ENCODE data around the gene CHKA. TPM values are rescaled to one million over a fixed set of nuclear protein-coding genes. Genes with fewer than 3 reads are reported as not detected.

Gene CHKA
- total RNA-seq, 4 donors from 2014 or later, result 7.8 to 21.4 (median 15.3) TPM

- TF ChIP-seq EP300 (IDR thresholded peaks at IDR 0.05), result no peak
- TF ChIP-seq CTCF (IDR thresholded peaks at IDR 0.05), result no peak
- no peak for TF ChIP-seq POLR2AphosphoS5 (IDR thresholded peaks at IDR 0.05)
- no peak for TF ChIP-seq POLR2A (IDR thresholded peaks at IDR 0.05)
- Histone ChIP-seq H3K36me3 (no peaks in the 10 kb centered on the region), H3K27ac (no peak overlapping the region), H3K27me3 (no peaks in the 10 kb centered on the region), H3K9me3 (no peaks in the 10 kb centered on the region), H3K4me1 (peaks cover 29% of the 10 kb centered on the region), H3K4me3 (no peak overlapping the region)
- 92% methylated on average over 1 of the region's 1 CpG for WGBS
- no peak for DNase-seq (ENCODE audit: low spot score in 2 of 2)
Measured at GRCh38 chr11:68115285-68115684, 5.9 kb downstream of the CHKA start.

GRCh38 chr11:68113986-68114385 lies 7.2 kb downstream of the CHKA start:
- Histone ChIP-seq H3K9me3 (no peaks in the 10 kb centered on the region), H3K36me3 (no peaks in the 10 kb centered on the region), H3K4me3 (no peak overlapping the region), H3K4me1 (peaks cover 21% of the 10 kb centered on the region), H3K27me3 (no peaks in the 10 kb centered on the region), H3K27ac (no peak overlapping the region)
- 67% methylated on average over 3 of the region's 3 CpGs for WGBS
- no peak for TF ChIP-seq POLR2AphosphoS5 (IDR thresholded peaks at IDR 0.05)
- TF ChIP-seq EP300 (IDR thresholded peaks at IDR 0.05), result no peak
- TF ChIP-seq CTCF (IDR thresholded peaks at IDR 0.05), result no peak
- no peak for TF ChIP-seq POLR2A (IDR thresholded peaks at IDR 0.05)
- no peak for DNase-seq (ENCODE audit: low spot score in 2 of 2)

GRCh38 chr11:68107689-68108088 lies 13.5 kb downstream of the CHKA start:
- Histone ChIP-seq H3K9me3 (no peaks in the 10 kb centered on the region), H3K4me3 (no peak overlapping the region), H3K36me3 (no peaks in the 10 kb centered on the region), H3K4me1 (peaks cover 3% of the 10 kb centered on the region), H3K27me3 (no peaks in the 10 kb centered on the region), H3K27ac (no peak overlapping the region)
- WGBS, result 89% methylated on average over 10 of the region's 10 CpGs
- TF ChIP-seq EP300 (IDR thresholded peaks at IDR 0.05) (no peak), CTCF (IDR thresholded peaks at IDR 0.05) (no peak), POLR2AphosphoS5 (IDR thresholded peaks at IDR 0.05) (no peak), POLR2A (IDR thresholded peaks at IDR 0.05) (no peak)
- DNase-seq (ENCODE audit: low spot score in 2 of 2), result no peak

GRCh38 chr11:68106165-68106940 lies 14.8 kb downstream of the CHKA start:
- H3K4me3 ChIP-seq, result no peak overlapping the region
- TF ChIP-seq CTCF (IDR thresholded peaks at IDR 0.05) (no peak), POLR2AphosphoS5 (IDR thresholded peaks at IDR 0.05) (no peak), EP300 (IDR thresholded peaks at IDR 0.05) (no peak), POLR2A (IDR thresholded peaks at IDR 0.05) (no peak)
- DNase-seq (ENCODE audit: low spot score in 2 of 2), result no peak
- peaks cover 3% of the 10 kb centered on the region for H3K4me1 ChIP-seq
- 69% methylated on average over 8 of the region's 8 CpGs for WGBS
- no peaks in the 10 kb centered on the region for H3K9me3 ChIP-seq
- no peak overlapping the region for H3K27ac ChIP-seq
- no peaks in the 10 kb centered on the region for H3K36me3 ChIP-seq
- no peaks in the 10 kb centered on the region for H3K27me3 ChIP-seq

GRCh38 chr11:68099474-68100405 lies 21.4 kb downstream of the CHKA start:
- no peak overlapping the region for H3K27ac ChIP-seq
- H3K4me1 ChIP-seq, result no peaks in the 10 kb centered on the region
- WGBS, result 63% methylated on average over 12 of the region's 12 CpGs

More at GRCh38 chr11:68099474-68100405, 21.4 kb downstream of the CHKA start:
- H3K9me3 ChIP-seq, result no peaks in the 10 kb centered on the region
- no peaks in the 10 kb centered on the region for H3K36me3 ChIP-seq
- no peak for DNase-seq (ENCODE audit: low spot score in 2 of 2)
- H3K4me3 ChIP-seq, result no peak overlapping the region
- H3K27me3 ChIP-seq, result no peaks in the 10 kb centered on the region
- TF ChIP-seq CTCF (IDR thresholded peaks at IDR 0.05) (no peak), POLR2A (IDR thresholded peaks at IDR 0.05) (no peak), EP300 (IDR thresholded peaks at IDR 0.05) (no peak), POLR2AphosphoS5 (IDR thresholded peaks at IDR 0.05) (no peak)

All from suprapubic skin (tissue), 4 donors.